Measurements from ENCODE around the gene TCEANC.
"Not testable (repeated sequence)": the region's sequence is repeated elsewhere in the genome, so short reads cannot be mapped to it uniquely, and the experiment has no call there.

TCEANC gene

DNA sequence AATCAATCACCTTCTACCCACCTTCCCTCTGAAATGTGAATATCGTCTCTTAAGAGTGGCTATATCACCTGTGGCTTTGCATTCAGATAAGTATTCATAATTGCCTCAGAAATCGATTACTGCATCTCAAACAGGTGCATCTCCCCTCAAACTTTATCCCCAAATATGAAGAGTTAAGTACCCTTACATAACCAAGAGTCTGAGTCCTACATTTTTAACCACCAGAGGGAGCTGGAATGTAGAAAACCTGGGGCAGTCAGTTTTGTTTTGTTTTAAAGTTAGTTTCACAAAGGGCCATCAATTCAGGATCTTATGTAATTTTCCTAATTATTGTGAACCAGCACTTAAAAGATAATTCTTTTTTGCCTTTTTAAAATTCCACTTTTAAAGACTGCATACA, 5.7 kb downstream of the TCEANC start:
- peak; percentile 64 for DNase-seq (ENCODE audit: low spot score)

- DNase-seq (ENCODE audit: low spot score): no peak
Observed at GRCh38 chrX:13659063-13659462, 6.1 kb downstream of the TCEANC start.

GRCh38 chrX:13661735-13662288, 8.9 kb downstream of the TCEANC start:
- no peak for DNase-seq (ENCODE audit: low spot score)

- no peak for DNase-seq (ENCODE audit: low spot score)
Observed at GRCh38 chrX:13662355-13662791, 9.4 kb downstream of the TCEANC start.

- DNase-seq (ENCODE audit: low spot score): no peak
Observed at GRCh38 chrX:13664020-13664419, 11.1 kb downstream of the TCEANC start.

DNA sequence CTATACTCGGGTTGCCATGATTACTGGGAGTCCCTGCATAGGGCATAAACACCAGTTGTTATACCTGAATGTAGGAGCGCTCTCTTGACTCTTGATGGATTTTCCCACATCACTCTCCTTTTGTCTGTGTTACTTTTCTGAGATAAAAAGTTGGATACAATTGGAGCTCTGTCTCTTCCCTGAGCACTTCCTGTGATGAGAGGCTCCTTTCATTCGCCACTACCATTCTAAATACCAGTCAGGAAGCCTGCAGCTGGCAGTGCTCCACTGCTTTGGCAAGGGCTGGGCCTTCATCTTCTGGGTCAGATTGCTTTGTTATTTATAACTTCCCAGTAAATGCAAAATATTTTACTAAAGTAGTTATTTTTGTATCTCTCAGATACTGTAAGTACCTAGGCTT, 13.9 kb downstream of the TCEANC start:
- no peak for DNase-seq (ENCODE audit: low spot score)

DNA sequence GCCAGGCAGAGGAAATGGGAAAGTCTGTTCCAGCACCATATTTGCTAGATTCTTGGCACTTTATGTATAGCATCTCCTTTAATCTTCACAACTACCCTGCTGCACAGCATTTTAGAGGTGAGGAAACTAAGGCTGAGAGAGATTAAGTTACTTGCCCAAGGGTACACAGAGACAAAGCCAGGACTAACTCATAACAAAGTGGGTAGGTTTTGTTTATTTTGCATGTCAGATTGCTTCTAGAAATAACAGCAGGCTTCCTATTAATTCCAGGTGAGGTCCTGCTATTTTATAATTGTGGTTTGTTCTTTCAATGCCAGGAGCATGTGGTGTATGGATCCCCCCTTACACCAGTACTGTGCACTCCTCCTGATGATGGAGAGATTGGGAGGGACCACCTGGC, 15.0 kb downstream of the TCEANC start:
- DNase-seq (ENCODE audit: low spot score): no peak

DNA sequence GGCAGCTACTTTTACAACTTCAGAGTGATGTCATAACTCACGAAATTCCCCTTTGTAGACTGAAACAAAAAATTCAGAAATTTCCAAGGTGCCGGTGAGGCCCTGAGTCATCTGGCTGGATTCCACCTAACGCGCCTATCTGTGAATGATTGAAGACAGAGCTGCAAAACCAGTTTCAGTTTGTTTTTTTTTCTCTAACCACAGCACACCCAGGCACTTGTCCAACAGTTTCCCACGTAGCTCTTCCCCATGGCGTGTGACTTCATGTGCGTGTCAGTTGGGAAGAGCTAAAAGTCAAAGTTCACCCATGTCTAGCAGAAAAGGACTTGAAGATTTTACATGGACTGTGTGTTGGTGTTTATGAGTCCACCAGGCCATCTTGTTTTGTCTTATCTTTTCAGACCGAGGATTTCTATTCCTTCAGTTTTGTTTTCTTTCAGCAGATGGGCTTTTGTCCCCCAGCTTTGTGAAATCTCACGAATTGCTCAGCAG, 16.4 kb downstream of the TCEANC start:
- no peak for DNase-seq (ENCODE audit: low spot score)

- DNase-seq (ENCODE audit: low spot score): not testable (repeated sequence)
Observed at GRCh38 chrX:13669755-13670154, 16.8 kb downstream of the TCEANC start.

- no peak for DNase-seq (ENCODE audit: low spot score)
Observed at GRCh38 chrX:13670197-13670596, 17.3 kb downstream of the TCEANC start.

DNA sequence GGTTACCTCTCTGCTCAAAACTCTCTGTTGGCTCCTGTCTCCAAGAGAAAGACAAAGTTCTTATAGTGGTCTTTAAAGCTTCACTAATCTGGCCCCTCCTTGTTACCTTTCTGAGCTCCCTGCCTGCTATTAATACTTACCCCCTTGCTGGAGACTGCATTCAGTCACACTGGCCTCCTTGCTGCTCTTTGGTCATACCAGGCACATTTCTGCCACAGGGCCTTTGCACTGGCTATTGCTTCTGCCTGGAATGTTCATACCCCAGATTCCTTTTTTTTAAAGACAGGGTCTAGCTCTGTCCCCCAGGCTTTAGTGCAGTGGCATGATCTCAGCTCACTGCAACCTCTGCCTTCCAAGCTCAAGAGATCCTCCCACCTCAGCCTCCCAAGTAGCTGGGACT, 20.1 kb downstream of the TCEANC start:
- no peak for DNase-seq (ENCODE audit: low spot score)

GRCh38 chrX:13676885-13677284, 23.9 kb downstream of the TCEANC start:
- DNase-seq (ENCODE audit: low spot score): no peak

DNA sequence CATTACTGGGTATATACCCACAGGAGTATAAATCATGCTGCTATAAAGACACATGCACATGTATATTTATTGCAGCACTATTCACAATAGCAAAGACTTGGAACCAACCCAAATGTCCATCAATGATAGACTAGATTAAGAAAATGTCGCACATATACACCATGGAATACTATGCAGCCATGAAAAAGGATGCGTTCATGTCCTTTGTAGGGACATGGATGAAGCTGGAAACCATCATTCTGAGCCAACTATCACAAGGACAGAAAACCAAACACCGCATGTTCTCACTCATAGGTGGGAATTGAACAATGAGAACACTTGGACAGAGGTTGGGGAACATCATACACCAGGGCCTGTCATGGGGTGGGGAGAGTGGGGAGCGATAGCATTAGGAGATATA, 26.8 kb downstream of the TCEANC start:
- DNase-seq (ENCODE audit: low spot score): not testable (repeated sequence)

- no peak for DNase-seq (ENCODE audit: low spot score)
Observed at GRCh38 chrX:13681595-13681994, 28.7 kb downstream of the TCEANC start.

- no peak for DNase-seq (ENCODE audit: low spot score)
Observed at GRCh38 chrX:13684361-13684760, 31.4 kb downstream of the TCEANC start.

DNA sequence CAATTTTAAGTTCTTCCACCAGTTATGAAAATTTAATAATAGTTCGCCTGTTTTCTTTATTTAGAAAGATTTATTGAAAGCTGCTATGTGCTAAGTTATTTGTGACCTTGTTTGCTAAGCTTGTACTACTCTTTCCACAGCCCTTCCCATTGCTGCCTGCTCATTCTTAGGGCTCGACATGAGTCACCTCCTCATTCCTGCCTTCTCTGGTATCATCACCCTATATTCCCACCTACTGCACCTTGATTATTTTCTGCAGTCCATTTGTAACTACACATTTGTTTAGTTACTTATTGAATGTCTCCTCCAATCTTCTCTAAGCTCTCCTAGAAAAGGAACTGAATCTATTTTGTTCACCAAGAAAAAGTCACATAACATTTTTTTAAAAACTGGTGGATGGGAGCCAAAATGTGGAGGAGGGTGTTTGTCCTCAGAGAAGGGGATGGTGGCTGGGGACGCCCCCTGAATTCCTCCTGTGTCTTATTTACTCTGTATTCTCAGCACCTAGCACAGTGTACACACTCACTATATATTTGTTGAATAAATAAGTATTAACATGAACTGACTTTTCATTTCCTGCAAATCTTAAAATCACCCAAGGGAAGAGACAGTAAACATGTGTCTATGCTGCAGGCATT, 32.3 kb downstream of the TCEANC start:
- DNase-seq (ENCODE audit: low spot score): no peak

GRCh38 chrX:13687203-13687602, 34.3 kb downstream of the TCEANC start:
- no peak for DNase-seq (ENCODE audit: low spot score)

DNA sequence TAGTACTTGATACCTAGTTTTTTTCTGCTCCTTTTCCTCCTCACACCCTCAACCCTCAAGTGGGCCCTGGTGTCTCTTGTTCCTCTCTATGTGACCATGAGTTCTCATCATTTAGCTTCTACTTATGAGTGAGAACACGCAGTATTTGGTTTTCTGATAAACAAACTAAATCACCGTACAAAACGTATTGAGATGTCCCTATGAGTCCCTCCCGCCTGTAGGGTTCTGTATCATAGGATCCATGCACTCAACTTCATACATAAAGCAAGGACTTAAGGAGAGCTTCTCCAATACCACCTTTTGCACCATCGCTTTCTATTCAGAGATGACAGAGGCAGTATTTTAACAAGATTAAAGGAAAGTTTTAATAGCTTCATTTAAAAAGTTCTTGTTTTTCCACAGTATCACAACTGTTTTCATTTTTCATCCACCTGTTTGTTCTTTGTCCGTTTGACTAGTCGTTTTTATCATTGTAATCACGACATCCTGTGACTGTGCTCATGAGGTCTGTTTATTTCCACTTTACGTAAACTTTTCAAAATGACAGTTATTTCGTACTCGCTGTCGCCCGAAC, 35.5 kb downstream of the TCEANC start:
- DNase-seq (ENCODE audit: low spot score): peak; percentile 17

DNA sequence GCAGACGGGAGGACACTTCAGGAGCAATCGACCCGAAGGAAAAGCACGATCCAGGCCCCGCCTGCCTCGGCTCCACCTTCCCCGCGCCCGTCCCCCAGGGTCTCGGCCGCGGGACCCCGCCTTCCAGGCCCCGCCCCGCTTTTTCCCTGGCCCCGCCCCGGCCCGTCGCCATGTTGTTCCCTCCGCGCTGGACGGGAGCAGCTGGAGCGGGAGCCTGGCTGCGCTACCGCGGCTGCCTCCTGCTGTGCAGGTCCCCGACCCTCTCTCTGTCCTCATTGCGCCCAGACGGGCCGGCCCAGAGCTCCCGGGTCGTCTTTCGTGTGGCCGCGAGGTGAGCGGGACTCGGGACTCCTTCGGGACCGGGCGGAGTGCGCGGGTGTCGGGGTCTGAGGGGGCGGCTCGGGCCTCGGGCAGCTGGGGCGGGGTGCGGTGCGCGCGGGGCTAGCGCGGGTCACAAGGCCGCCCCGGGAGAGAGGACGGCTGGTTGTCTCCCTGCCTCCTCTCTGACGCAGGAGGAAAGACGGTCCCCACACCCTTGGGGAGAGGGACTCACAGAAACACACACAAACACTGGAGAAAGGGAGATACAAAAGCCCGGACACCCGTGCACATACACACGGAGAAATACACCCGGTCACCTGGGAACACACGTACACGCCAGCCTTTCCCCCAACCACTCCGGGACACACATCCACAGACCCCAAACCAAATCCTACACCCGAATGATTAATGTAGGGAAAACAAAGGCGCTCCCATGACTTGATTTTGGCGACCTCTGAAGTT, 36.2 kb downstream of the TCEANC start, which contains the start of gene RAB9A:
RAB9A (plus strand) TSS at position 171 of the 783 bp plus-strand sequence. CDS start 19,619 bp downstream, outside the sequence.
- peak; percentile 68 for DNase-seq (ENCODE audit: low spot score)

DNA sequence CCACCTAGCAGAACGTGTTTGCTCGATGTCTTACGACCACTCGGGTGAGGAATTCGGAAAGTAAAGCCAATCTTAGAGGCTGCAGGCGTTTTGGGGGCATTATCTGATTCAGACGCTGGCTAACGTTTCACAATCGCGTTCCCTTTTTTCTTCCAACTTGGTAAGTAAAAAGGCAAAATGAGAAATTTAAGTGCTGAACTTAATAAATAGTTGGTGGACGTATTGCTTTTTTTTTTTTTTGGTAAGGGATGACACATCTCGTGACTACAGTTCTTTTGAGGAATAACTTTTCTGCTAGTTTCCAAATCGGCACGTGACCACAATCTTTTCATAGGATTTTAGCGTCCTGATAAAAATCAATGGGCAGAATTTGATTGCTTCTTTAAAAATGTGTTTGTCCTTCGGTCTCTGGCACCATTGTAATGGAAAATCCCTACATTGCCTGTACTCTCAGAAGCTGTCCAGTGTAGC, 36.8 kb downstream of the TCEANC start:
- DNase-seq (ENCODE audit: low spot score): peak; percentile 35

DNA sequence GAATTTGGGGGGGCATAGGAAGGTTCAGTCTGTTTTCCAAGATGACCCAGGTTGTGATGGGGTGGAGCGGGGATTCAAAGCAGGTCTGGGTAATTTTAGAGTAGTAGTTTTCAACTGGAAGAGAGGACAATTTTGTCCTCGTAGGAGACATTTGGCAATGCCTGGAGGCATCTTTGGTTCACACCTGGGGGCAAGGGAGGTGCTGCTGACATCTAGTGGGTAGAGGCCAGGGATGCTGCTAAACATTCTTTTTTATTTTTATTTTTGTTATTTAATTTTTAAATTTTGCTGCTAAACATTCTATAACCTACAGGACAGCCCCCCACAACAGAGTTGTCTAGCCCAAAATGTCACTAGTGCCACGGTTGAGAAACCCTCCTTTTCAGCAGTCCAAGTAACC, 37.9 kb downstream of the TCEANC start:
- DNase-seq (ENCODE audit: low spot score): no peak

- DNase-seq (ENCODE audit: low spot score): no peak
Observed at GRCh38 chrX:13691841-13692371, 39.0 kb downstream of the TCEANC start.

Data from cerebellar cortex (tissue), 1 donor.